Gastrocnemius medialis (tissue), 4 donors: ENCODE results near the gene PARD6G.

Source experiments
- CTCF ChIP-seq, 5 experiments: fragments of 450-650 bp in 3 of 5; fragments of 200-600 bp in 2 of 5; sonication (generic) in 2 of 5; IDR thresholded peaks in 4 of 5; conservative IDR thresholded peaks in 1 of 5; 1 replicate in 4 of 5; 2 replicates in 1 of 5; pipeline ENCODE4 v1.5.1; 2016 to 2019; ENCODE audit warnings: antibody characterized with exemption in 5 of 5, mild to moderate bottlenecking in 3 of 5, moderate library complexity in 3 of 5
- POLR2A ChIP-seq, 2 donors: fragments of 450-650 bp; IDR thresholded peaks; one replicate each; pipeline ENCODE4 v1.6.1; 2017; ENCODE audit warnings: antibody characterized with exemption in 2 of 2, mild to moderate bottlenecking in 2 of 2, moderate library complexity in 2 of 2

- TF ChIP-seq CTCF (IDR thresholded peaks at IDR 0.05 in 4 of 5, conservative IDR thresholded peaks at IDR 0.05 in 1 of 5) (no peak), POLR2A (IDR thresholded peaks at IDR 0.05) (no peak)
Observed at GRCh38 chr18:80244956-80245730, 2.2 kb downstream of the PARD6G start.
